SK-N-MC (cell line): ENCODE measurements around the gene RAD50.

ENCODE experiments used
- EZH2 ChIP-seq: fragments of 200-600 bp; sonication (generic); IDR thresholded peaks from one replicate; pipeline ENCODE4 v1.6.1; 2017; ENCODE audit warnings: antibody characterized with exemption
- POLR2AphosphoS5 ChIP-seq: IDR thresholded peaks from 2 replicates; pipeline ENCODE4 v1.6.1; 2012; ENCODE audit warnings: mild to moderate bottlenecking, low read depth, low read length, borderline replicate concordance

GRCh38 chr5:132663771-132664695, 107.3 kb downstream of the RAD50 start:
- TF ChIP-seq EZH2 (no peak), POLR2AphosphoS5 (no peak)
